ENCODE results near the gene EIF5. TPM values are rescaled to one million over a fixed set of nuclear protein-coding genes. Genes with fewer than 3 reads are reported as not detected.
A peak's percentile ranks its signal among the peaks of the same experiment; 100 is the strongest.

The EIF5 gene
- total and polyA plus RNA-seq, 11 donors: 38.1 to 304 (median 255) TPM

DNA sequence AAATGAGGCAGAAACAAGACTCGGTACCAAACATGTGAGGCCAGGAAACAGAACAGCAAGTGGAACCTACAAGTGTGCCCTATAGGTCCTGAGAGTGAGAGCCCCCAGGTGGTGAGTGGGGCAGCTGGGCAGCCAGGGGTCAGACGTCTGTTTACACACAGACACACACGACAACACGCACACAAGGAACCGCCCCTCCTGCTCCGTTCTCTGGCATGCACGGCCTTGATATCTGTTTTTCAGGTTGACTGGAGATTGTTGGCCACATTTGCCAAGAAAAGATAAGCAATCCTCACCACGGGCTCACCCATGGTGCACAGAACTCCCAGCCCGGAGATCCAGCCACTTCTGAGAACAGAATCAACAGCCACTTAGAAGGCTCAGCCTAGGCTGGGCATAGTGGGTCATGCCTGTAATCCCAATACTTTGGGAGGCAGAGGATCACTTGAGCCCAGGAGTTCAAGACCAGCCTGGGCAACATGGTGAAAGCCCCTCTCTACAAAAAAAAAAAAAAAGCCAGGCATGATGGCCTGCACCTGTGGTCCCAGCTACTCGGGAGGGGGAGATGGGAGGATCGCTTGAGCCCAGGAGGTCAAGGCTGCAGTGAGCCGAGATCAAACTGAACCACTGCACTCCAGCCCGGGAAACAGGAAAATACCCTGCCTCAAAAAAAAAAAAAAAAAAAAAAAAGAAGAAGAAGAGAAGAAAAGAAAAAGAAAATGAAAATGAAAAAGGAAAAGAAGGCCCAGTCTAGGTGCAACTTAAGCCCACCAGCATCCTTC, 19.4 kb upstream of the EIF5 start:
- intact Hi-C loops (cut with DNase I): no loop called here
- no peaks in the 10 kb centered on the region for H3K36me3 ChIP-seq
- peaks cover 0 to 11% (median 0%) of the 10 kb centered on the region in 12 donors for H3K4me1 ChIP-seq
- 53 to 69% (median 59%) methylated on average over 13 of the region's 13 CpGs for WGBS, 4 donors
- DNase-seq (no peak), ATAC-seq (peak in 2 of 4 donors; percentile 10 to 14)
- H3K27me3 ChIP-seq: peaks cover 0 to 11% (median 0%) of the 10 kb centered on the region in 9 donors
- H3K9me3 ChIP-seq: no peaks in the 10 kb centered on the region
- H3K4me3 ChIP-seq: no peak overlapping the region
- TF ChIP-seq, protein P1, sequence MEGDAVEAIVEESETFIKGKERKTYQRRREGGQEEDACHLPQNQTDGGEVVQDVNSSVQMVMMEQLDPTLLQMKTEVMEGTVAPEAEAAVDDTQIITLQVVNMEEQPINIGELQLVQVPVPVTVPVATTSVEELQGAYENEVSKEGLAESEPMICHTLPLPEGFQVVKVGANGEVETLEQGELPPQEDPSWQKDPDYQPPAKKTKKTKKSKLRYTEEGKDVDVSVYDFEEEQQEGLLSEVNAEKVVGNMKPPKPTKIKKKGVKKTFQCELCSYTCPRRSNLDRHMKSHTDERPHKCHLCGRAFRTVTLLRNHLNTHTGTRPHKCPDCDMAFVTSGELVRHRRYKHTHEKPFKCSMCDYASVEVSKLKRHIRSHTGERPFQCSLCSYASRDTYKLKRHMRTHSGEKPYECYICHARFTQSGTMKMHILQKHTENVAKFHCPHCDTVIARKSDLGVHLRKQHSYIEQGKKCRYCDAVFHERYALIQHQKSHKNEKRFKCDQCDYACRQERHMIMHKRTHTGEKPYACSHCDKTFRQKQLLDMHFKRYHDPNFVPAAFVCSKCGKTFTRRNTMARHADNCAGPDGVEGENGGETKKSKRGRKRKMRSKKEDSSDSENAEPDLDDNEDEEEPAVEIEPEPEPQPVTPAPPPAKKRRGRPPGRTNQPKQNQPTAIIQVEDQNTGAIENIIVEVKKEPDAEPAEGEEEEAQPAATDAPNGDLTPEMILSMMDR (IDR thresholded peaks at IDR 0.05): no peak
- TF ChIP-seq POLR2A (IDR thresholded peaks at IDR 0.05): no peak
- peak overlapping the region in 2 of 12 donors; percentile 37 to 64 for H3K27ac ChIP-seq

DNA sequence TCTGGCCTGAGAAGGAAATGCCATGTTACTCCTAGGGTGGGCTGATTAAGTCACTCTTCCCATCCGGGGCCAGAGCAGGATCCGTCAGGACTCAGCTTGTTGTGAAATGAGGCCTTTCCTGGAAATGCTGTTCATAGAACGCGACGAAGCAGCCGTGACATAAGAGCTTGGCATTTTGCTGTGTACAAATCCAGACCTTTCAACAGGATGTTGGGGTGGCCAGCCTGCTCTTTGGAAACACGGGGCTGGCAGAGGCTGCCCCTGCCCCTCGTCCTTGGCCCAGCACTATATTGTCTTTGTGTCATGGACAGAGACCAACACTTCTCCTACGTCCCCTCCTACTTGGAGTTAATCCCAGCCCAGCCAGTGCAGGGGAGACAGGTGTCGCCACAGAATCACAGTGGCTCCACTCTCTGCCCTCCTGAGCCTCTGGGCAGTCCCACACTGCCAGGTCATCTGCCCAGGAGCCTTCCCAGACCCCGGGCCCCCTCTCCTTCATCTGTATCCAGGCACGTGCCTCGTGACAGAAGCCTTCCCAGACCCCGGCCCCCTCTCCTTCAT, 18.6 kb upstream of the EIF5 start:
- H3K36me3 ChIP-seq: no peaks in the 10 kb centered on the region
- H3K27me3 ChIP-seq: peaks cover 0 to 12% (median 0%) of the 10 kb centered on the region in 9 donors
- intact Hi-C loops (cut with DNase I): no loop called here
- TF ChIP-seq, protein P1 (IDR thresholded peaks at IDR 0.05): no peak
- TF ChIP-seq POLR2A (IDR thresholded peaks at IDR 0.05): no peak
- DNase-seq (peak in 1 of 5 donors; percentile 75), ATAC-seq (peak in 3 of 4 donors; percentile 64 to 86 (median 68))
- no peaks in the 10 kb centered on the region for H3K9me3 ChIP-seq
- H3K4me3 ChIP-seq: no peak overlapping the region
- H3K27ac ChIP-seq: peak overlapping the region in 2 of 12 donors; percentile 37 to 64
- WGBS, 4 donors: 60 to 82% (median 71%) methylated on average over 14 of the region's 14 CpGs
- peaks cover 0 to 11% (median 0%) of the 10 kb centered on the region in 12 donors for H3K4me1 ChIP-seq

DNA sequence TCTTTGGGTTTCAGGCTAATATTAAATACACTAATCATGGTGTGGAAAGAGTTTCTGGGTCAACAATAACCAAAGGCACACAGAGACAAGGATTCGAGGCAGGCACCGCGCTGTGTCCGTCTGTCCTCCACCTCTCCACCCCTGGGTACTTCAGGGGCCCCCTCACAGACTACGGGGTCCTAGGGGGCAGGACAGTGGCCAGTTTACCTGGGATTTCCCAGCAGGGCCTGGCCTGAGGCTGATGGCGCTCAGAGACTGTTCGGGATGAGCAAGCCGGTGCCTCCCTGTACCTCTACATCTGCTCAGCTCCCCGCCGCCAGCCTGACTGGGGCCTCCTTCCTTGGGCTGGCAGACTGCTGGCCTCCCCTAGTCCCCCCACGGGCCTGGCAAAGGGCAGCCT, 18.1 kb upstream of the EIF5 start:
- no peaks in the 10 kb centered on the region for H3K9me3 ChIP-seq
- DNase-seq: no peak
- H3K27me3 ChIP-seq: peaks cover 0 to 12% (median 0%) of the 10 kb centered on the region in 9 donors
- H3K4me3 ChIP-seq: no peak overlapping the region
- H3K4me1 ChIP-seq: peaks cover 0 to 11% (median 0%) of the 10 kb centered on the region in 12 donors
- intact Hi-C loops (cut with DNase I): no loop called here
- H3K27ac ChIP-seq: peak overlapping the region in 1 of 12 donors; percentile 61
- WGBS, 4 donors: 90 to 97% (median 94%) methylated on average over 11 of the region's 11 CpGs
- ATAC-seq: no peak
- H3K36me3 ChIP-seq: no peaks in the 10 kb centered on the region
- TF ChIP-seq POLR2A (IDR thresholded peaks at IDR 0.05): no peak
- TF ChIP-seq, protein P1 (IDR thresholded peaks at IDR 0.05): no peak

DNA sequence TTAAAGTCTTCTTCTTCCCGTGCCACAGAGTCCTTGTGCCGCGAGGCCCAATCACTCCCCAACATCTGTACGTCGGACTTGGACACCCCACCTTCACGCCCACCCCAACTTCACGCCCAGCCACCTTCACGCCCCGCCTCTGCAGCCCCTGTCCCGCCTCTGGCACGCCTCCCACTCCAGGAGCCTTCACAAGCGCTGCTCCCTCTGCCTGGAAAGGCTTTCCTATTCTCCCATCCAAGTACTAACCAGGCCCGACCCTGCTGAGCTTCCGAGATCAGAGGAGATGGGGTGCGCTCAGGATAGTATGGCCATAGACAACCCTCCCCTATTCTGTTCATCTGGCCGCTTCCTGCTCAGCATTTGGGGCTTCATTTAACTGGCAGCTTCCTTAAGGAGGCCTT, 17.3 kb upstream of the EIF5 start:
- H3K27ac ChIP-seq: no peak overlapping the region
- TF ChIP-seq, protein P1 (IDR thresholded peaks at IDR 0.05): no peak
- no peak for TF ChIP-seq POLR2A (IDR thresholded peaks at IDR 0.05)
- H3K4me3 ChIP-seq: no peak overlapping the region
- no peaks in the 10 kb centered on the region for H3K36me3 ChIP-seq
- WGBS, 4 donors: 93 to 96% (median 93%) methylated on average over 16 of the region's 16 CpGs
- H3K9me3 ChIP-seq: no peaks in the 10 kb centered on the region
- intact Hi-C loops (cut with DNase I): no loop called here
- H3K4me1 ChIP-seq: peaks cover 0 to 11% (median 0%) of the 10 kb centered on the region in 12 donors
- DNase-seq: no peak
- no peak for ATAC-seq
- H3K27me3 ChIP-seq: peaks cover 0 to 12% (median 0%) of the 10 kb centered on the region in 9 donors

Measured in heart left ventricle (tissue), 16 donors.